ENCODE measurements around the gene THG1L. TPM values are rescaled to one million over a fixed set of nuclear protein-coding genes. Genes with fewer than 3 reads are reported as not detected.

THG1L gene
- total and polyA plus RNA-seq, 2 of the 13 experiments (the other 11 are each of a cell fraction or from before 2014, with no cell fraction given): 16.6 to 17.2 TPM

DNA sequence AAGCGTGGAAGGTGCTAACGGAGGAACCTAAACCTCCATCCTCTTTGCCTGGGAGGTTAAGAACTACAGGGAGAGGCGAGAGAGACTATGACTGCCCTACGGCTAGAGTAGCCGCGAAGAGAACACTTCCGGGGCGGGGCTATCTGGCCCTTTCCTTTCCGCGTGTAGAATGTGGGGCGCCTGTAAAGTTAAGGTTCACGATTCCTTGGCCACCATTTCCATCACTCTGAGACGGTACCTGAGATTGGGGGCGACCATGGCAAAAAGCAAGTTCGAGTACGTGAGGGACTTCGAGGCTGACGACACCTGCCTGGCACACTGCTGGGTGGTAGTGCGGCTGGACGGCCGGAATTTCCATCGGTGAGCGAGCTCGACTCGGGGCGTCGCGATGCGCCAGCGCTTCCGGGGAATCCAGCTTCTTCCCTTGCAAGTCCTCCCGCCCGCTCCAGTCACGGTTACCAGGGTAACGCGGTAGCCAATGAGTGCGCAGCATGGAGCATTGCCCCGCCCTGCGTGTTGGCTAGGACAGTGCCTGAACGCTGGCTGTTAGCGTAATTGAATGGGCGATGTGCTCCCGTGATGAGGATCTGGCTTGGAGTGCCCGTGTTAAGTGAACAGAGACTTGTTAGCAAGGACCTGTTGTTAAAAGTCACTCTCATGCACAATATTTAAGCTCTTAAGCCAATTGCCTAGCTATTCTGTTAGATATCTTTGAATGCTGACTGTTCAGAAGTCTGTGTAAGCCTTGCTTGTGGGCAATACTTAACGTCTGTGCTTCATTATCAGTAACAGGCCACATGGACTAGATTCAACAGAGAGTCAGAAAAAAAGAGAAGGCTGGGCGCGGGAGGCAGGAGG, at the start of gene THG1L (continued):
- TF ChIP-seq HNF1A (IDR thresholded peaks at IDR 0.05; ENCODE audit: low read depth) (peak; percentile 35; the same call in 1 of the 2 replicates), HNF1A (CRISPR knock-in tag; IDR thresholded peaks at IDR 0.05; ENCODE audit: borderline replicate concordance) (peak; percentile 30; the same call in 1 of the 2 replicates), FUBP1 (CRISPR knock-in tag; IDR thresholded peaks at IDR 0.05; ENCODE audit: borderline replicate concordance) (no peak), ZNF737 (CRISPR knock-in tag; IDR thresholded peaks at IDR 0.05; ENCODE audit: borderline replicate concordance) (no peak), SMAD1 (CRISPR knock-in tag; IDR thresholded peaks at IDR 0.05; ENCODE audit: borderline replicate concordance, low read depth) (peak; percentile 89; the same call in 1 of the 2 replicates), ELF1 (CRISPR knock-in tag; IDR thresholded peaks at IDR 0.05) (peak; percentile 89), ZNF607 (CRISPR knock-in tag; IDR thresholded peaks at IDR 0.05; ENCODE audit: borderline replicate concordance) (peak; percentile 59; the same call in 1 of the 2 replicates), KLF16 (CRISPR knock-in tag; IDR thresholded peaks at IDR 0.05) (peak in 1 of 2 experiments; percentile 74; a peak in 2 of 4 replicates), ZNF263 (CRISPR knock-in tag; IDR thresholded peaks at IDR 0.05) (peak; percentile 93), RXRB (CRISPR knock-in tag; IDR thresholded peaks at IDR 0.05; ENCODE audit: borderline replicate concordance) (peak; percentile 45; the same call in 1 of the 2 replicates)
- TF ChIP-seq, protein P1, sequence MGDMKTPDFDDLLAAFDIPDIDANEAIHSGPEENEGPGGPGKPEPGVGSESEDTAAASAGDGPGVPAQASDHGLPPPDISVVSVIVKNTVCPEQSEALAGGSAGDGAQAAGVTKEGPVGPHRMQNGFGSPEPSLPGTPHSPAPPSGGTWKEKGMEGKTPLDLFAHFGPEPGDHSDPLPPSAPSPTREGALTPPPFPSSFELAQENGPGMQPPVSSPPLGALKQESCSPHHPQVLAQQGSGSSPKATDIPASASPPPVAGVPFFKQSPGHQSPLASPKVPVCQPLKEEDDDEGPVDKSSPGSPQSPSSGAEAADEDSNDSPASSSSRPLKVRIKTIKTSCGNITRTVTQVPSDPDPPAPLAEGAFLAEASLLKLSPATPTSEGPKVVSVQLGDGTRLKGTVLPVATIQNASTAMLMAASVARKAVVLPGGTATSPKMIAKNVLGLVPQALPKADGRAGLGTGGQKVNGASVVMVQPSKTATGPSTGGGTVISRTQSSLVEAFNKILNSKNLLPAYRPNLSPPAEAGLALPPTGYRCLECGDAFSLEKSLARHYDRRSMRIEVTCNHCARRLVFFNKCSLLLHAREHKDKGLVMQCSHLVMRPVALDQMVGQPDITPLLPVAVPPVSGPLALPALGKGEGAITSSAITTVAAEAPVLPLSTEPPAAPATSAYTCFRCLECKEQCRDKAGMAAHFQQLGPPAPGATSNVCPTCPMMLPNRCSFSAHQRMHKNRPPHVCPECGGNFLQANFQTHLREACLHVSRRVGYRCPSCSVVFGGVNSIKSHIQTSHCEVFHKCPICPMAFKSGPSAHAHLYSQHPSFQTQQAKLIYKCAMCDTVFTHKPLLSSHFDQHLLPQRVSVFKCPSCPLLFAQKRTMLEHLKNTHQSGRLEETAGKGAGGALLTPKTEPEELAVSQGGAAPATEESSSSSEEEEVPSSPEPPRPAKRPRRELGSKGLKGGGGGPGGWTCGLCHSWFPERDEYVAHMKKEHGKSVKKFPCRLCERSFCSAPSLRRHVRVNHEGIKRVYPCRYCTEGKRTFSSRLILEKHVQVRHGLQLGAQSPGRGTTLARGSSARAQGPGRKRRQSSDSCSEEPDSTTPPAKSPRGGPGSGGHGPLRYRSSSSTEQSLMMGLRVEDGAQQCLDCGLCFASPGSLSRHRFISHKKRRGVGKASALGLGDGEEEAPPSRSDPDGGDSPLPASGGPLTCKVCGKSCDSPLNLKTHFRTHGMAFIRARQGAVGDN (CRISPR knock-in tag; IDR thresholded peaks at IDR 0.05): peak; percentile 97
- TF ChIP-seq, protein P2, sequence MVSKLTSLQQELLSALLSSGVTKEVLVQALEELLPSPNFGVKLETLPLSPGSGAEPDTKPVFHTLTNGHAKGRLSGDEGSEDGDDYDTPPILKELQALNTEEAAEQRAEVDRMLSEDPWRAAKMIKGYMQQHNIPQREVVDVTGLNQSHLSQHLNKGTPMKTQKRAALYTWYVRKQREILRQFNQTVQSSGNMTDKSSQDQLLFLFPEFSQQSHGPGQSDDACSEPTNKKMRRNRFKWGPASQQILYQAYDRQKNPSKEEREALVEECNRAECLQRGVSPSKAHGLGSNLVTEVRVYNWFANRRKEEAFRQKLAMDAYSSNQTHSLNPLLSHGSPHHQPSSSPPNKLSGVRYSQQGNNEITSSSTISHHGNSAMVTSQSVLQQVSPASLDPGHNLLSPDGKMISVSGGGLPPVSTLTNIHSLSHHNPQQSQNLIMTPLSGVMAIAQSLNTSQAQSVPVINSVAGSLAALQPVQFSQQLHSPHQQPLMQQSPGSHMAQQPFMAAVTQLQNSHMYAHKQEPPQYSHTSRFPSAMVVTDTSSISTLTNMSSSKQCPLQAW (CRISPR knock-in tag; IDR thresholded peaks at IDR 0.05): peak; percentile 80
- TF ChIP-seq, protein P3, sequence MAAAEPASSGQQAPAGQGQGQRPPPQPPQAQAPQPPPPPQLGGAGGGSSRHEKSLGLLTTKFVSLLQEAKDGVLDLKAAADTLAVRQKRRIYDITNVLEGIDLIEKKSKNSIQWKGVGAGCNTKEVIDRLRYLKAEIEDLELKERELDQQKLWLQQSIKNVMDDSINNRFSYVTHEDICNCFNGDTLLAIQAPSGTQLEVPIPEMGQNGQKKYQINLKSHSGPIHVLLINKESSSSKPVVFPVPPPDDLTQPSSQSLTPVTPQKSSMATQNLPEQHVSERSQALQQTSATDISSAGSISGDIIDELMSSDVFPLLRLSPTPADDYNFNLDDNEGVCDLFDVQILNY (CRISPR knock-in tag; conservative IDR thresholded peaks at IDR 0.05): no peak

All from HepG2 (cell line).